HK-2 (cell line): ENCODE measurements around the gene STK17B.
A peak's percentile ranks its signal among the peaks of the same experiment; 100 is the strongest.
"Not testable (repeated sequence)": the region's sequence is repeated elsewhere in the genome, so short reads cannot be mapped to it uniquely, and the experiment has no call there.

ENCODE experiments used
- DNase-seq: peaks from one replicate; pipeline ENCODE4 v3.0.0-alpha.2; 2018; ENCODE audit not compliant: unreplicated experiment

STK17B gene

GRCh38 chr2:196112418-196113034, 58.9 kb downstream of the STK17B start:
- DNase-seq, result no peak

- no peak for DNase-seq
Measured at GRCh38 chr2:196108604-196109003, 62.8 kb downstream of the STK17B start.

- DNase-seq, result no peak
Measured at GRCh38 chr2:196105951-196106350, 65.4 kb downstream of the STK17B start.

- peak; percentile 19 for DNase-seq
Measured at GRCh38 chr2:196104066-196104465, 67.3 kb downstream of the STK17B start.

- DNase-seq, result no peak
Measured at GRCh38 chr2:196103626-196104025, 67.8 kb downstream of the STK17B start.

DNA sequence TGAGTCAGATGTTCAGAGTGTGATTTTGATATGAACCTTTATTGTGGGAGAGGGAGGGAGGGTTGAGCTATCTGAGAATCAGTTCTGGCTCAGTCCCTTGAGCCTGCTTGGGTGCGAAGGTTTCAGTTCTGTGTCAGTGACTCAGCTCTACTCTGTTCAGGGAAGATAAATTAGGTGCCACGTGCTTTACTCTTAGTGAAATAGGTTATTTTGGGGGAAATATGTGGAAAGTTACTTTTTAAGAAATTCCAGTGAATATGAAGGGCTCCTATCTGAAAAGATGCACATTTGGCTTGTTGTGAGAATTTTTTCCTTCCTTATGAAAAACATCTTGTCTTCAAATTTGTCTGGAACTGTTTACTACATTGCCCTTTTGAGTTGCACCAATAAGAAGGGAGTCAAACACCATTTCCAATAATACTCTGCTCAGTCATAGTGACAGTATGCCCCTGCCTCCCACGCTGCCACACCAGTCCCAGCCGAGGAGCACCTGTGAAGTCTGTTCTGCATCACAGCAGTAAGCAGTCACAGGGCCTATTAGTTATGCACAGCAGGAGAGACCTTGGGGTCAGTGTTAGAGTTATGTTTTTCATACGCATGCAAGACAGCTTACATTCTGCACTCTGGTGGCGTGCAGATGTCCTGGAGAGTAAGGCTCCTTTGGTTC, 69.9 kb downstream of the STK17B start:
- no peak for DNase-seq

GRCh38 chr2:196099916-196100315, 71.5 kb downstream of the STK17B start:
- no peak for DNase-seq

- no peak for DNase-seq
Measured at GRCh38 chr2:196097864-196098660, 73.3 kb downstream of the STK17B start.

DNA sequence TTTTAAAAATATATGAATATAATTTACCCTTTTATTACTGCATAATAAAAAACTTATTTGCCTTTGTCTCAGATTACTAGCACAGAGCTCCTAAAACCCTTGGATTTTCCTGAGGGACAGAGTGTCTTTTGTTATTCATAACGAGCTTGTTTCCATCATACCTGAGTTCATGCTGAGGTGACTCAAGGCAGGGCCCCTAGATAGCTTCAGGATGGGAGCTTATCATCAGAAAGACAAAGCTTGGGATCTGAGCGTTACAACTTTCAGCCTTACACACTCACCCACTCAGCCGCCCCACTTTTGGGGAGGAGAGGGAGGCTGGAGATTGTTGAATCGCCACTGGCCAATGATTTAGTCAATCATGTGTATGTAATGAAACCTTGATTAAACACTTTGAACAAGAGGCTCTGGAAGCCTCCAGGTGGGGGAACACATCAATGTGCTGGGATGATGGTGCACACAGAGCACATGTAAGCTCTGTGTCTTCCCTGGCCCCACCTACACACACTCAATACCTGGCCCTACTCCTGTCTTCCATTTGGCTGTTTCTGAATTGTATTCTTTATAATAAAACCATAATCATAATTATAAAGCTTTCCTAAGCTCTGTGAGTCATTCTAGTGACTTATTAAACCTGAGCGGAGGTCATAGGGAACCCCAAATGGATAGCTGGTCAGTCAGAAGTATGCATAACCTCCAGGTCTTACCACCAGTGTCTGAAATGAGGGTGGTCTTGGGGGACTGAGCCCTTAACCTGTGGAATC, 74.2 kb downstream of the STK17B start:
- no peak for DNase-seq

DNA sequence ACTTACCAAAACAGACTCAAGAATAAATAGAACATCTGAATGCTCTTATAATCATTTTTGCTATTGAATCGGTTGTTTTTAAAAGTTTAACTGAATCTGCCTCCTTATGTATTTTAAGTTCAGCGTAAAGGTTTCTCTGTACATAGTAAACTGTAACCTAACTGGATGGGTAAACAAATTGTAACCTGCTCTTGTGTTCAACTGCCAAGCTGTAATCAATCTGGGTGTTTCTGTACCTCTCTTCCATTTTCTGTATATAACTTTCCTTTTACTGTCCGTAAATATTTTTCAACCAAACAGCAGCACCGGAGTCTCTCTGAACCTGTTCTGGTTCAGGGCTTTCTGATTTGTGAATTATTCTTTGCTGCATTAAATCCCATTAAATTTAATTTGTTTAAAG, 75.1 kb downstream of the STK17B start:
- DNase-seq, result no peak

GRCh38 chr2:196089448-196089847, 81.9 kb downstream of the STK17B start:
- DNase-seq, result not testable (repeated sequence)

DNA sequence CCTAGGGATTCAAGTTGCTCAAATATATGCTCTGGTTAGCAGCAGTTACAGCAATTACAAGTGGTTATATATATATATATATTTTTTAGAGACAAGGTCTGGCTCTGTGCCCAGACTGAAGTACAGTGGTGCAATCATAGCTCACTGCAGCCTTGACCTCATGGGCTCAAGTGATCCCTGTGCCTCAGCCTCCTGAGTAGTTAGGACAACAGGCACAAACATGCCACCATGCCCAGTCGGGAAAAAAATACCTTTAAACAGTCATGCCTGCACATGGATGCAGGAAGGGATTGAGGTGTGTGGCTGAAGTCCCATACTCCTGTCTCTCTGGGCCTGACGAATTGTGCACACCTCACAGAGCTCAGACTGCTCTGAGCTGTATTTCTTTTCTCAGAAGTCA, 83.2 kb downstream of the STK17B start:
- no peak for DNase-seq

GRCh38 chr2:196086517-196087368, 84.6 kb downstream of the STK17B start:
- no peak for DNase-seq

DNA sequence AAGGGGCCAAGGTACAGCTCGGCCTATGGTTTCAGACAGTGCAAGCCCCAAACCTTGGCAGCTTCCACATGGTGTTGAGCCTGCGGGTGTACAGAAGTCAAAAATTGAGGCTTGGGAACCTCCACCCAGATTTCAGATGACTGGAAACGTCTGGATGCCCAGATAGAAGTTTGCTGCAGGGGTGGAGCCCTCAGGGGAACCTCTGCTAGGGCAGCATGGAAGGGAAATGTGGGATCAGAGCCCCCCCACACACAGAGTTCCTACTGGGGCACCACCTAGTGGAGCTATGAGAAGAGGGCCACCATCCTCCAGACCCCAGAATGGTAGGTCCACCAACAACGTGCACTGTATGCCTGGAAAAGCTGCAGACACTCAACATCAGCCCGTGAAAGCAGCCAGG, 87.8 kb downstream of the STK17B start:
- DNase-seq, result no peak
